Right lobe of liver (tissue), 4 donors: ENCODE measurements around the gene APIP.

Experiments used
- CTCF ChIP-seq, 4 donors: fragments of 200-600 bp in 3 of 4; fragments of 450-650 bp in 1 of 4; IDR thresholded peaks; one replicate each; pipeline versions ENCODE4 v1.5.1 to v1.8.0; 2016 to 2022; ENCODE audit warnings: antibody characterized with exemption in 4 of 4, mild to moderate bottlenecking in 2 of 4
- POLR2A ChIP-seq: fragments of 450-650 bp; IDR thresholded peaks from one replicate; pipeline ENCODE4 v1.6.1; 2017; ENCODE audit warnings: antibody characterized with exemption, mild to moderate bottlenecking
- donor health status: DM: no; HTN: no; CAD: no.
- donor health status: DM: no; HTN: no; CAD: no.
- donor health status: DM: no; HTN: yes; CAD: no.

GRCh38 chr11:34855021-34855753 lies 61.0 kb downstream of the APIP start:
- no peak for TF ChIP-seq CTCF (IDR thresholded peaks at IDR 0.05)
- TF ChIP-seq POLR2A: no peak
